Measurements from ENCODE around the gene RTN4IP1.
"Not testable (repeated sequence)": the region's sequence is repeated elsewhere in the genome, so short reads cannot be mapped to it uniquely, and the experiment has no call there.

Gene RTN4IP1

DNA sequence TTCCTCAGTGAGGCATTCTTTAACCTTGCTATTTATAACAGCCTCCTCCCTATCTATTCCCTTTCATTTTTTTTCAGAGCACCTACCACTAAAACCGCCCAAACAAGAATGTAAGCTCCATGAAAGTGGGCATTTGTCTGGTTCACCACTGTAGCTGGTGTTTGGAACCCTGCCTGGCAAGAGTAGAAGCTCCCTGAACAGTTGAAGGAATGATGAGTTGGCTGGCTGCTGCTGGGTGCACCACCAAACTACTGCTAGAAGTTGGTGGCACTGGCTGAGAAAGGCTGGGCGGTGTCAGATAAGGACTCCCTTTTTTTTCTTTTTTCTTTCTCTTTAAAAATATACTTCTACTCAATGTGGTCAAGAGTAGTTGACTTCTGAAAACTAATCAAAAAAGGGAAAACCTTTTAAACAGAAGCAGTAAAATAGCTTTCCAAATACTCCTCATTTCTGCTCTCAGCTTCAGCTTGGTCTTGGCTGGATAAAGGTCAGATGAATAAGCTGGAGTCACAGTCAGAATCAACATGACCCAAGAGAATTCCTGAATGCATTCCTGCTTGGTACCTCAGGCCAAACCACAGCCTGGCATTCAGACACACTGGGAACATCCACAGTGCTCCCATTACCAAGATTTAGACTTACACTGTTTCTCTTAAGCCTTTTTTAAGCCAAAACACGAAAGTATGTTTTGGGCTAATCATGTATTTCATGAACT lies 38.0 kb downstream of the RTN4IP1 start:
- no peak overlapping the region for H3K4me3 ChIP-seq (ENCODE audit: low read depth, low read length)
- no peak for DNase-seq (ENCODE audit: low read depth)
- TF ChIP-seq, protein P1, sequence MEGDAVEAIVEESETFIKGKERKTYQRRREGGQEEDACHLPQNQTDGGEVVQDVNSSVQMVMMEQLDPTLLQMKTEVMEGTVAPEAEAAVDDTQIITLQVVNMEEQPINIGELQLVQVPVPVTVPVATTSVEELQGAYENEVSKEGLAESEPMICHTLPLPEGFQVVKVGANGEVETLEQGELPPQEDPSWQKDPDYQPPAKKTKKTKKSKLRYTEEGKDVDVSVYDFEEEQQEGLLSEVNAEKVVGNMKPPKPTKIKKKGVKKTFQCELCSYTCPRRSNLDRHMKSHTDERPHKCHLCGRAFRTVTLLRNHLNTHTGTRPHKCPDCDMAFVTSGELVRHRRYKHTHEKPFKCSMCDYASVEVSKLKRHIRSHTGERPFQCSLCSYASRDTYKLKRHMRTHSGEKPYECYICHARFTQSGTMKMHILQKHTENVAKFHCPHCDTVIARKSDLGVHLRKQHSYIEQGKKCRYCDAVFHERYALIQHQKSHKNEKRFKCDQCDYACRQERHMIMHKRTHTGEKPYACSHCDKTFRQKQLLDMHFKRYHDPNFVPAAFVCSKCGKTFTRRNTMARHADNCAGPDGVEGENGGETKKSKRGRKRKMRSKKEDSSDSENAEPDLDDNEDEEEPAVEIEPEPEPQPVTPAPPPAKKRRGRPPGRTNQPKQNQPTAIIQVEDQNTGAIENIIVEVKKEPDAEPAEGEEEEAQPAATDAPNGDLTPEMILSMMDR (IDR thresholded peaks at IDR 0.05; ENCODE audit: low read depth, low read length, missing control alignments), result no peak

DNA sequence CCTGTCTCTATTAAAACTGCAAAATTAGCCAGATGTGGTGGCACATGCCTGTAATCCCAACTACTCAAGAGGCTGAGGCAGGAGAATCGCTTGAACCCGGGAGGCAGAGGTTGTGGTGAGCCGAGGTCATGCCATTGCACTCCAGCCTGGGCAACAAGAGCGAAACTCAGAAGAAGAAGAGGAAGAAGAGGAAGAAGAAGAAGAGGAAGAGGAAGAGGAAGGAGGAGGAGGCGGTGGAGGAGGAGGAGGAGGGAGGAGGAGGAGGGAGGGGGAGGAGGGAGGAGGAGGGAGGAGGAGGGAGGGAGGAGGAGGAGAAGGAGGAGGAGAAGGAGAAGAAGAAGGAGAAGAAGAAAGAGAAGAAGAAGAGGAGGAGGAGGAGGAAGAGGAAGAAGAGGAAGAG lies 40.4 kb downstream of the RTN4IP1 start:
- not testable (repeated sequence) for DNase-seq (ENCODE audit: low read depth); H3K4me3 ChIP-seq (ENCODE audit: low read depth, low read length)

DNA sequence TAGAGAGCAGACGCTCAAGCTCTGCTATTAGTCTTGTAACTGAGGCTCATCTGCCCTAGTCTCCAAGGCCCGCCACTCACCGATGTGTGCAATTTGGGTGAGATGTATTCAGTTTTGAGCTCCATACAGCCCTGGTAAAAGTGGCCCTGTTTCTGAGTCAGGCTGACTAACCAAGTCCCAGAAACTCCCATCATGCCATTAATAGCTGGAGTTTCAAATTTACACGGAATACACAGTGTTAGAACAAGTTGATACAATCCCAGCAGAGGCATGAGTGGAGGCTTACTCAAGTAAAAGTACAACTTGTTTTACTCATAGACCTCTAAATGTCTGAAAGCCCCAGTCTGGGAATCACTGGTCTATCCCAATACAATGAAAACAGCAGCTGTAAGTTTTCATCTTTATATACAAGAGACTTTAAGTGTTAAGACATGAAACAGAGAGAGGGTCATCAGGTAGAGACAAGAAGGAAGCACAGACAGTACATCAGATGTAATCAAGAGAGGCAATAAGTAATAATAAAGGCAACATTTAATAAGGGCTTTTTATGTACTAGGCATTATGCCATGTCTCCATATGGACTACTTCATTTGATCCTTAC lies 42.4 kb downstream of the RTN4IP1 start:
- H3K4me3 ChIP-seq (ENCODE audit: low read depth, low read length), result no peak overlapping the region
- no peak for DNase-seq (ENCODE audit: low read depth)
- TF ChIP-seq, protein P1 (IDR thresholded peaks at IDR 0.05; ENCODE audit: low read depth, low read length, missing control alignments), result no peak

GRCh38 chr6:106581468-106581867 lies 47.8 kb downstream of the RTN4IP1 start:
- DNase-seq (ENCODE audit: low read depth), result no peak
- no peak overlapping the region for H3K4me3 ChIP-seq (ENCODE audit: low read depth, low read length)
- TF ChIP-seq, protein P1 (IDR thresholded peaks at IDR 0.05; ENCODE audit: low read depth, low read length, missing control alignments), result no peak

DNA sequence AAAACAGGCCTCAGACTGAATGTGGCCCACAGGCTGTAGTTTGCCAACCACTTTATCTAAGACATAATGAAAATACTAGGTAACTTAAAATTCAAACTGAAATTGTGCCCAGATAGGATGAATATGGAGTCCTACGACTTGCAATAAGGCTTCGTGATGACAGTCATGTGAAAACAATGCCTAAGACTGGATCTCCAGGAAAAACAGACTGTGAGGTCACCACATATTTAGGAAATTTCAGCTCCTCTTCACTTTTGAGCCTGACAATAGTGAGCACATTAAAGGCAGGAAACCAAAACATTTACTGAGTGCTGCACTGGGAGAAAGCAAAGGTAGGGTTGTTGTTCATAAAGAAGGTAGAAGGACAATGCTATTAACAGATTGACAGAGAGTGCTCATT lies 50.0 kb downstream of the RTN4IP1 start:
- H3K4me3 ChIP-seq (ENCODE audit: low read depth, low read length), result no peak overlapping the region
- TF ChIP-seq, protein P1 (IDR thresholded peaks at IDR 0.05; ENCODE audit: low read depth, low read length, missing control alignments), result no peak
- DNase-seq (ENCODE audit: low read depth), result no peak

DNA sequence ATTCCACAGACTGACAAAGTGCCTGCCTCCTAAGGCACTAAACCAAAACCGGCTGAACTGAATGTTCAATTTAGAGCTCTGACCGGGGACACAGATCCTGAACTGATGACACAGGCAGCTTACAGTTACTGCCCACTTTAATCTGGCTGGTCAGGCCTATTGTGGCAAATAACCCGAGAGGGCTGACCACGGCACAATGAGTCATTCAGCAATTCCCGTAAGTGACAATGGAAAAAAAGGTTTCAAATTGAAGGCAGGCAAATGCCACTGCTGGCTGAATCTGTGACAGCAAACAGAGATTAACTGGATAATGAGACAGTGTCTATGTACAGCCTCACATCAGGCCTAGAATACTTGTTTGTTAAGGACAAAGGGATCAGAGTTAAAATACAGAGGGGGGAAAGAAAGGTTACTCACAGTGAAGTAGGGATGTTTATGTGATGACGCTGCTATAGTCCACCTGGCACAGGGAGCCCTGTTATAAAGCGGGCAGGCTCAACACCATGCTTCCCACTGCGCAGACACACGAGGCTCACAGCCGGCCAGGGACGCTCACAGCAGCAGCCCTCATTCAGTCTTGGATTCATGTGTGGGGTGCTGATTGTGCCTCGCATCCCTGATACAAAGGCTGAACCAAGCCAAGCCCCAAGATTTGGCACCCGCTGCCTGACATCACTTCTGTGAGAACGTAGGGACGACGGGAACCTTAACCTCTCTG lies 54.4 kb downstream of the RTN4IP1 start:
- H3K4me3 ChIP-seq (ENCODE audit: low read depth, low read length), result no peak overlapping the region

More for the DNA sequence above, 54.4 kb downstream of the RTN4IP1 start:
- DNase-seq (ENCODE audit: low read depth), result no peak
- TF ChIP-seq, protein P1 (IDR thresholded peaks at IDR 0.05; ENCODE audit: low read depth, low read length, missing control alignments), result no peak

All from GM12864 (cell line).